GM18873 (cell line): ENCODE results near the gene IL17B.

Experiments used
- ATAC-seq: cut with Tn5 transposase; IDR thresholded peaks from one replicate; pipeline ENCODE4 v1.9.1; 2021; ENCODE audit warnings: mild to moderate bottlenecking, moderate library complexity, moderate number of reproducible peaks; ENCODE audit not compliant: unreplicated experiment, low FRiP score

Gene IL17B

GRCh38 chr5:149379177-149379761 lies at the start of gene IL17B:
TSS of gene IL17B (minus strand) at chr5:149379292. CDS start at chr5:149379225, 67 bp downstream.
- no peak for ATAC-seq

- ATAC-seq, result no peak
Measured at GRCh38 chr5:149428032-149428431, 48.9 kb upstream of the IL17B start.

- no peak for ATAC-seq
Measured at GRCh38 chr5:149427374-149427773, 48.3 kb upstream of the IL17B start.

- no peak for ATAC-seq
Measured at GRCh38 chr5:149426931-149427330, 47.8 kb upstream of the IL17B start.

- no peak for ATAC-seq
Measured at GRCh38 chr5:149425729-149426128, 46.6 kb upstream of the IL17B start.

GRCh38 chr5:149424371-149425315 lies 45.6 kb upstream of the IL17B start:
- no peak for ATAC-seq

GRCh38 chr5:149423794-149424268 lies 44.7 kb upstream of the IL17B start:
- ATAC-seq, result no peak

GRCh38 chr5:149423049-149423793 lies 44.1 kb upstream of the IL17B start:
- no peak for ATAC-seq

- ATAC-seq, result no peak
Measured at GRCh38 chr5:149422366-149423048, 43.4 kb upstream of the IL17B start.

- no peak for ATAC-seq
Measured at GRCh38 chr5:149421834-149422233, 42.7 kb upstream of the IL17B start.

- ATAC-seq, result no peak
Measured at GRCh38 chr5:149421372-149421685, 42.2 kb upstream of the IL17B start.

GRCh38 chr5:149420545-149421371 lies 41.7 kb upstream of the IL17B start:
- no peak for ATAC-seq

GRCh38 chr5:149419859-149420544 lies 40.9 kb upstream of the IL17B start:
- ATAC-seq, result no peak

GRCh38 chr5:149419532-149419858 lies 40.4 kb upstream of the IL17B start:
- no peak for ATAC-seq

- no peak for ATAC-seq
Measured at GRCh38 chr5:149418910-149419531, 39.9 kb upstream of the IL17B start.

- ATAC-seq, result no peak
Measured at GRCh38 chr5:149417711-149418368, 38.7 kb upstream of the IL17B start.

GRCh38 chr5:149416987-149417710 lies 38.1 kb upstream of the IL17B start:
- ATAC-seq, result no peak
